HepG2 (cell line): ENCODE results near the gene ANKRD12. TPM values are rescaled to one million over a fixed set of nuclear protein-coding genes. Genes with fewer than 3 reads are reported as not detected.

Experiments
- ARID5B ChIP-seq: IDR thresholded peaks from 2 replicates; pipeline ENCODE4 v1.4.0; 2020; ENCODE audit warnings: mild to moderate bottlenecking, missing genetic modification reagents
- ETV5 ChIP-seq: IDR thresholded peaks from 2 replicates; pipeline ENCODE4 v1.6.1; 2018; ENCODE audit warnings: missing biosample characterization, missing genetic modification reagents, inconsistent platforms, borderline replicate concordance
- MBD4 ChIP-seq: IDR thresholded peaks from 2 replicates; pipeline ENCODE4 v1.6.1; 2012; ENCODE audit warnings: low read length, inconsistent platforms, borderline replicate concordance
- NR1H2 ChIP-seq: sonication (generic); formaldehyde crosslinking; IDR thresholded peaks from 2 replicates; pipeline ENCODE4 v1.8.1; 2022; ENCODE audit warnings: low read depth, missing genetic modification reagents, borderline replicate concordance
- RERE ChIP-seq: IDR thresholded peaks from 2 replicates; pipeline ENCODE4 v1.6.1; 2016; ENCODE audit warnings: low read depth, missing genetic modification reagents, missing compliant biosample characterization
- TRAFD1 ChIP-seq: sonication (generic); formaldehyde crosslinking; IDR thresholded peaks from 2 replicates; pipeline ENCODE4 v1.5.1; 2020; ENCODE audit warnings: missing genetic modification reagents, mild to moderate bottlenecking, borderline replicate concordance
- UBTF ChIP-seq: sonication (generic); formaldehyde crosslinking; IDR thresholded peaks from 2 replicates; pipeline ENCODE4 v1.4.0; 2020; ENCODE audit warnings: mild to moderate bottlenecking, missing genetic modification reagents
- ZSCAN30 ChIP-seq: sonication (generic); formaldehyde crosslinking; IDR thresholded peaks from 2 replicates; pipeline ENCODE4 v1.5.0; 2020; ENCODE audit warnings: mild to moderate bottlenecking, missing genetic modification reagents
- ZXDC ChIP-seq: sonication (generic); formaldehyde crosslinking; IDR thresholded peaks from 2 replicates; pipeline ENCODE4 v1.5.0; 2020; ENCODE audit warnings: mild to moderate bottlenecking, missing genetic modification reagents
- polyA plus RNA-seq, 8 experiments: library from polyadenylated mRNA; depleted of rRNA in 3 of 8; stranded (reverse) in 7 of 8; unstranded in 1 of 8; fragments of >200 nt; fragmentation: Illumina TruSeq in 4 of 8; extraction: Trizol in 4 of 8; gene quantifications; 2 replicates each; pipeline versions ENCODE4 v1.2.1 to v1.2.3, GENCODE V29; 2011 to 2016; ENCODE audit warnings: low read depth in 4 of 8, missing spikeins in 1 of 8, mixed read lengths in 1 of 8; ENCODE audit not compliant: insufficient read depth in 1 of 8
- total RNA-seq, 5 experiments: library from RNA; depleted of rRNA; stranded (reverse); fragments of >200 nt; fragmentation: Illumina TruSeq; extraction: Trizol; gene quantifications; 2 replicates each; pipeline ENCODE4 v1.2.3, GENCODE V29; 2016; ENCODE audit warnings: low read depth in 1 of 5

The ANKRD12 gene
- total and polyA plus RNA-seq, 2 of the 13 experiments (the other 11 are each of a cell fraction or from before 2014, with no cell fraction given): 6.0 to 23.2 TPM

GRCh38 chr18:9102508-9103375, 33.8 kb upstream of the ANKRD12 start, which contains the start of gene NDUFV2 (continued):
- TF ChIP-seq ARID5B (CRISPR knock-in tag): peak; percentile 66
- no peak for TF ChIP-seq ZSCAN30 (CRISPR knock-in tag)
- no peak for TF ChIP-seq ETV5
- peak; percentile 88 for TF ChIP-seq UBTF (CRISPR knock-in tag)
- 0 out of 2 replicates have a peak, but pooled peaks have one; percentile 46 for TF ChIP-seq RERE (CRISPR knock-in tag)
- TF ChIP-seq TRAFD1 (CRISPR knock-in tag): no peak
- TF ChIP-seq NR1H2 (CRISPR knock-in tag): 0 out of 2 replicates have a peak, but pooled peaks have one; percentile 71
- no peak for TF ChIP-seq ZXDC (CRISPR knock-in tag)
- TF ChIP-seq MBD4: no peak
